ENCODE measurements around the gene CALD1.
A peak's percentile ranks its signal among the peaks of the same experiment; 100 is the strongest.

CALD1 gene

DNA sequence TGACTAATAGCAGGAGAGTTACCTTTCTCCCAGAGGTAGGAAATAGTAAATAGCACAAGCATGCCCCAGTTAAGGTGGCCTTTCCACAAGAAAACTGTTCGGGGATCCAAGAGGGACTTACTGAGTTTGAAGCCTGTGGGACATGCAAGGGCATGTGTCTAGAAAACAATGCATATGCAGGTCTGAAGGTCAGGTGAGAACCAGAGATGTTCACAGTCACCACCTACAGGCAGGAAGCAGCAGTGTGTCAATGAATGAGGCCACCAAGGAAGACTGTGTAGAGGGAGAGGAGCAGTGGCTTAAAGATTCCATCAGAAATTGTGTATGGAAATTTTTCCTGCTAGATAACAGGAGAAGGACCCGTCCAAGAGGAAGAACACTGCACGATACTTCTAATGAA, 66.0 kb downstream of the CALD1 start:
- Histone ChIP-seq H3K4me2 (no peak overlapping the region), H3K9me3 (0 out of 2 replicates have a peak, but pooled peaks cover under 1% of the 10 kb centered on the region), H4K20me1 (peaks cover 13% of the 10 kb centered on the region), H3K4me1 (no peaks in the 10 kb centered on the region), H3K4me3 (no peak overlapping the region), H3K27me3 (no peaks in the 10 kb centered on the region), H3K27ac (no peak overlapping the region), H3K9ac (no peak overlapping the region), H3K36me3 (peaks cover 83% of the 10 kb centered on the region)
- TF ChIP-seq Cebpa-rat (IDR thresholded peaks at IDR 0.05), result no peak

DNA sequence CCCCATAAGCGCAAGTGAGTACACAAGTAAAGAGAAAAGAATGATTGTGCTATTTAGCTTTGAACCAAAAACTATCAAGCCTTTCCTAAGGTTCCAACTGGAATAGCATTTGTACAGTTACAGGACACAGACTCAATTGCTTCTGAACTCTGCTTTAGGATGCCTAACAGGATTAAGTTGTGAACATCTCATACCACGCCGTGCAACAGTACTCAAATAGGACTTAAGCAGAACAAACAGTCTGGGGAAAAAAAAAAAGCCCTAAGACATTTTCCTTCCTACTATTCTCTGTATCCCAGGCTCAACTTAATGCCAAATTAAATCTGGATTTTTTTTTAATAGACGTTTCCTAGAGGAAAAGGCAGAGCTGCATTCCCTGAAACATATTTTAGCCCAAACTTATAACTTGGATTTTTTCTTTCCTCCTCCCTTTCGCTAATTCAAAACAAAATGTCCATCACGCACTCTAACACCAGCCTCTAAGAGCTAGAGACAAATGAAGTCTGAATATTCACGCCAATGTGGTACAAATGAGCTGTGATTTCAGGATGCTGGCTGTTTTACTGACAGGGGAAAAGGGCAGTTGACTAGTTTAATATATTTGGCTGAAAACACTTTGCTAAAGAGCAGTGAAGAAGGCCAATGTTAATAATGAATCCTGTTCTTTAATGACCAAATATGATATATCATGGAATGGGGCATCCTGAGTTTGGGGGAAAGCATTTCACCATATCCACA, 68.6 kb downstream of the CALD1 start:
- Histone ChIP-seq H3K9me3 (peaks cover 22% of the 10 kb centered on the region; the same call in 1 of the 2 replicates), H3K36me3 (peaks cover 95% of the 10 kb centered on the region), H3K4me3 (no peak overlapping the region), H3K4me2 (no peak overlapping the region), H4K20me1 (peaks cover 13% of the 10 kb centered on the region), H3K4me1 (peaks cover 5% of the 10 kb centered on the region; the same call in 1 of the 2 replicates), H3K27ac (no peak overlapping the region), H3K9ac (no peak overlapping the region), H3K27me3 (no peaks in the 10 kb centered on the region)
- no peak for TF ChIP-seq Cebpa-rat (IDR thresholded peaks at IDR 0.05)

DNA sequence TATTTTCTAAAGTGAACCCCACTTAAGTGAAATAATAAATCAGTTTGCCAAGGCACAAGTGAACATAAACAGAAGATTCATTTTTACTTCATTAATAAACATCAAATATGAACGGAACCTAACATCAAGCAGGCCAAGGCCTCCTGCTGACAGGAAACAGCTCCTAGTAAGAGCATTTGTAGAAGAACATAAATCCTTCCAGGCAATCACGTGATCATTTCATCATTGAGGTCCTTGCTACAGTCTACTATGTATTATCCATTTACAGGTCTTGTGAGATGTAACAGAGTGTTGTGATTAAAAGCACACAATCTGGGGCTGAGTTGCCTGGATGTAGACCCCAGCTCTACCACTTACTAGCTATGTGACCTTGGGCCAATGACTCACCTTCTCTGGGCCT, 70.6 kb downstream of the CALD1 start:
- Histone ChIP-seq H3K27me3 (no peaks in the 10 kb centered on the region), H3K9ac (no peak overlapping the region), H3K9me3 (peaks cover 33% of the 10 kb centered on the region; the same call in 1 of the 2 replicates), H3K4me3 (no peak overlapping the region), H3K36me3 (peaks cover 85% of the 10 kb centered on the region), H3K4me1 (peaks cover 14% of the 10 kb centered on the region), H4K20me1 (peaks cover 13% of the 10 kb centered on the region), H3K4me2 (no peak overlapping the region), H3K27ac (no peak overlapping the region)
- TF ChIP-seq Cebpa-rat (IDR thresholded peaks at IDR 0.05), result no peak

DNA sequence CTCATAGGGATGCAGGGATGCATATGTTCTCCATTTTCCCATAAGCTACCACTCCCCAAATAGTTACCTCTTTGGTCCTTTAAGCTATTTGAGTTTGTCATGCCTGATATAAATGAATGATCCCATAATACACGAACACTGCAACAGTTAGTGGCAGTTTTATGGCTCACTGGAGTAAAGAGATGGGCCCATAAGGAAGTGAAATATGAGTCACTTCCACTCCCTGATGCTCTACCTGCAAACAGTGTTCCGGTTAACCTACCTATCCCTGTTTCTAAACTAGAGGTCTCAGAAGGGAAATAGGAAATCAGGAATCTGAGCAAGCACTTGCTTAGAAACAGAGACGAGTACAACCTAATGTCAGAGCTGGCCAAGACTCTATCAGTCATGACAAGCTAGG, 71.7 kb downstream of the CALD1 start:
- Histone ChIP-seq H4K20me1 (peaks cover 13% of the 10 kb centered on the region), H3K4me3 (no peak overlapping the region), H3K27ac (no peak overlapping the region), H3K4me1 (peaks cover 25% of the 10 kb centered on the region), H3K9ac (no peak overlapping the region), H3K36me3 (peaks cover 80% of the 10 kb centered on the region), H3K27me3 (no peaks in the 10 kb centered on the region), H3K4me2 (no peak overlapping the region), H3K9me3 (peaks cover 38% of the 10 kb centered on the region; the same call in 1 of the 2 replicates)
- TF ChIP-seq Cebpa-rat (IDR thresholded peaks at IDR 0.05), result no peak

DNA sequence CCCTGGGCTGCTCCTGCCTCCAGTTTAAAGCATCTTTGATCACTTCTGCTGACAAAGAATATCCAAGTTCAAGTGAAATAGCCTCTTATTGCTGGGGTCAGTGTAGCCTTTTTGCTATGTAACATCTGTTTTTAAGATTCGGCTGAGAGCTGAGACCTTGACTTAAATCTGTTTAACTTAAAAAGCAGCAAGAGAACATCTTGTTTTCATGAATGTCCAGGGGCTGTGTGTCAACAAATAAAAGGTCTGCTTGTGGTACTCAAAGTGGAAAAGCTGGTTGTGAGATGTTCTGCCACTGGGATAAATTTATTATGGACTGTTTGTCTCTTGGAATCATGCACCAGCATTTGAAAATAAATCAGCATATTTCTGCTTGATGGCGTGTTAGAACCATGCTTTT, 73.2 kb downstream of the CALD1 start:
- Histone ChIP-seq H3K27ac (no peak overlapping the region), H4K20me1 (peaks cover 10% of the 10 kb centered on the region), H3K4me1 (peaks cover 27% of the 10 kb centered on the region), H3K9ac (no peak overlapping the region), H3K27me3 (no peaks in the 10 kb centered on the region), H3K36me3 (peaks cover 69% of the 10 kb centered on the region), H3K4me3 (no peak overlapping the region), H3K4me2 (no peak overlapping the region), H3K9me3 (peaks cover 41% of the 10 kb centered on the region; the same call in 1 of the 2 replicates)
- no peak for TF ChIP-seq Cebpa-rat (IDR thresholded peaks at IDR 0.05)

DNA sequence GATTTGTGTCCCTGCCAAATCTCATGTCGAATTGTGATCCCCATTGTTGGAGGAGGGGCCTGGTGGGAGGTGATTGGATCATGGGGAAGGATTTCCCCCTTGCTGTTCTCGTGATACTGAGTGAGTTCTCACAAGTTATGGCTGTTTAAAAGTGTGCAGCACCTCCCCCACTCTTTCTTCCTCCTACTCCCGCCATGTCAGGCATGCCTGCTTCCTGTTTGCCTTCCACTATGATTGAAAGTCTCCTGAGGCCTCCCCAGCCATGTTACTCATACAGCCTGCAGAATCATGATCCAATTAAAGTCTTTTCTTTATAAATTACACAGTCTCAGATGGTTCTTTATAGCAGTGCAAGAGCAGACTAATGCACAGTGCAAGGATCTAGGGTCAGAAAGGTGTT, 75.4 kb downstream of the CALD1 start:
- Histone ChIP-seq H3K4me3 (peak overlapping the region; percentile 20; the same call in 1 of the 2 replicates), H3K36me3 (peaks cover 68% of the 10 kb centered on the region), H3K4me2 (peak overlapping the region; percentile 62), H3K9ac (no peak overlapping the region), H4K20me1 (no peaks in the 10 kb centered on the region), H3K4me1 (peaks cover 27% of the 10 kb centered on the region), H3K9me3 (peaks cover 54% of the 10 kb centered on the region; the same call in 1 of the 2 replicates), H3K27ac (peak overlapping the region; percentile 45), H3K27me3 (no peaks in the 10 kb centered on the region)
- no peak for TF ChIP-seq Cebpa-rat (IDR thresholded peaks at IDR 0.05)

DNA sequence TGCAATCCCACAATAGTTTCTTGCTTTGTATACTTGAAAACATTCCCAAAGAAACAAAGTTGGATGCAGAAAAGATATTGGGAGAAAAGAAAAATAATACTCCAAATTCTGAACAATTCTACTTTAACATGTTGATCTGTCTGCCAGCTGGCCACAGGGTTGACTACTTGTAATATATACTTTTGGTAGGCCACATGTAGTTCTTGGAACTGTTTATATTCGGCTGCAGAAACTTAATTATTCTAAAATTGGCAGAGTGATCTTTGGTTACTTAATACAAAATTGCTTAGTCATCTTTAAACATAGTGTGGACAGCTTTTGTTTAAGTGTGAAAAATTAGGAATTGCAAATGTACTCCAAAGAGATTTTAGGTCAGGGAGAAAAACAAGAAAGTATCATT, 76.0 kb downstream of the CALD1 start:
- Histone ChIP-seq H3K36me3 (peaks cover 62% of the 10 kb centered on the region), H3K9ac (no peak overlapping the region), H3K4me1 (peaks cover 27% of the 10 kb centered on the region), H3K4me2 (peak overlapping the region; percentile 62), H3K9me3 (peaks cover 54% of the 10 kb centered on the region; the same call in 1 of the 2 replicates), H3K27ac (peak overlapping the region; percentile 45; the same call in 1 of the 2 replicates), H3K4me3 (peak overlapping the region; percentile 20; the same call in 1 of the 2 replicates), H3K27me3 (no peaks in the 10 kb centered on the region), H4K20me1 (no peaks in the 10 kb centered on the region)
- no peak for TF ChIP-seq Cebpa-rat (IDR thresholded peaks at IDR 0.05)

DNA sequence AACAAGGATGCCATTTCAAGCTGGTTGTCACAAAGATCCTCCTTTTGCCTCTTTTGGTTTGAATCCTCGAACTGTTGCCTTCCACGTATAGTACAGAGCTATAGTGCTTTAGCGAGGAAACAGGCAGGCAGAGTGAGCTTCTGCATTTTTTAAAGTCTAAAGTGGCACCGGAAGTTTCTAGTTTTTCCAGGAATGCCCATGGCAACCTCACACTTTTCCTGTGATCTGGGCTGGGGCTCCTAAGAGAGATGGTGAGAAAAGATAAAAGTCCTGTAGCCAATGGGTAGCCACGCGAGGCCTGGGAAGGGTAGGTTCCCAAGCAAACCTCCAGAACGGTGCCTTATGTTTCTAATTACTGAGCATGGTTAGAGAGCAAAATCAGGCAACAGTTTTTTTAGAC, 76.7 kb downstream of the CALD1 start:
- no peak for TF ChIP-seq Cebpa-rat (IDR thresholded peaks at IDR 0.05)

DNA sequence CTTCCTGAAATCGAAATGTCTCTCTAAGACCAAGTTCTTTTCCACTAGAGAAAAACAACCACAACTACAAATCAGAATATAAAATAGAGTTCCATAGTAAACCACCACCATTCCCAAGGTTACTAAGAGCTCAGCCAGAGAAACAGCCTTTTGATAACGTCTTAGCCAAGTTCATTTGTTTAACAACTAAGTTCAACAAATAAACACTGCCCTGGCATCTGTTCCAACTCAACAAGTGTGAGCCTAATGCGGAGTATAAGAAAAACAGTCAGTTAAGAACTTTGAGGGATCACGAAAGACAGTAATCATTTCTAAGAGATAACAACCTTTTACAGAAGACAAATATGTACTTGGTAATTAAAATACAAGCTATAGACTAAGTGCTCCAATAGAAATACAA, 77.3 kb downstream of the CALD1 start:
- Histone ChIP-seq H3K9ac (no peak overlapping the region), H3K4me3 (no peak overlapping the region), H3K36me3 (peaks cover 58% of the 10 kb centered on the region), H4K20me1 (no peaks in the 10 kb centered on the region), H3K27me3 (no peaks in the 10 kb centered on the region), H3K4me2 (no peak overlapping the region), H3K9me3 (peaks cover 46% of the 10 kb centered on the region; the same call in 1 of the 2 replicates), H3K27ac (no peak overlapping the region), H3K4me1 (peaks cover 23% of the 10 kb centered on the region)
- no peak for TF ChIP-seq Cebpa-rat (IDR thresholded peaks at IDR 0.05)

More for the DNA sequence above, 76.7 kb downstream of the CALD1 start:
- Histone ChIP-seq H3K4me3 (no peak overlapping the region), H3K9ac (no peak overlapping the region), H3K27ac (peak overlapping the region; percentile 38; the same call in 1 of the 2 replicates), H3K36me3 (peaks cover 58% of the 10 kb centered on the region), H3K27me3 (no peaks in the 10 kb centered on the region), H3K4me1 (peaks cover 23% of the 10 kb centered on the region), H4K20me1 (no peaks in the 10 kb centered on the region), H3K4me2 (0 out of 2 replicates have a peak overlapping the region, but pooled peaks have one; percentile 62), H3K9me3 (peaks cover 50% of the 10 kb centered on the region; the same call in 1 of the 2 replicates)

DNA sequence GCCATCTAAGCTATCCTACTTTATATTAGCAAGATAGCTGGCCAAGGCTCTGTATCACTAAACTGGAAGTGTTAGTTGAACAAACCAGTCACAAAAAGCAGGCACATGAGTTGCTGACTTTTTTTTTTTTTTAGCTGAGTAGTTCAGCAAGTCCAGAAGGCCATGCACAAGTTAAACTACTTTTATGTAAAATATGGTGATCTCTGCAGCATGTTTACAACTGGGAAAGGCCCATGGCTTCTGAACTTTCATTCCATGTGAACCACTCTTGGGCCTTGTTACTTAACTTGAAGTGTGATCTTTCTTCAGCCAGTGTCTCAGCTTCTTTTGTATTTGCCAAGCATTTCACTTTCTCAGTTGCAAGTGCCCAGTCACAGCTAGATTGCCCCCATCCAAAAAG, 78.5 kb downstream of the CALD1 start:
- H3K9ac ChIP-seq, result no peak overlapping the region
- no peak overlapping the region for H3K4me3 ChIP-seq
- peaks cover 36% of the 10 kb centered on the region for H3K4me1 ChIP-seq
- no peak for TF ChIP-seq Cebpa-rat (IDR thresholded peaks at IDR 0.05)
- H3K27me3 ChIP-seq, result no peaks in the 10 kb centered on the region
- peaks cover 49% of the 10 kb centered on the region for H3K36me3 ChIP-seq
- no peaks in the 10 kb centered on the region for H4K20me1 ChIP-seq
- H3K4me2 ChIP-seq, result no peak overlapping the region
- H3K27ac ChIP-seq, result no peak overlapping the region
- H3K9me3 ChIP-seq, result peaks cover 33% of the 10 kb centered on the region; the same call in 1 of the 2 replicates
